ENCODE results near the gene RTL1.

Gene RTL1

DNA sequence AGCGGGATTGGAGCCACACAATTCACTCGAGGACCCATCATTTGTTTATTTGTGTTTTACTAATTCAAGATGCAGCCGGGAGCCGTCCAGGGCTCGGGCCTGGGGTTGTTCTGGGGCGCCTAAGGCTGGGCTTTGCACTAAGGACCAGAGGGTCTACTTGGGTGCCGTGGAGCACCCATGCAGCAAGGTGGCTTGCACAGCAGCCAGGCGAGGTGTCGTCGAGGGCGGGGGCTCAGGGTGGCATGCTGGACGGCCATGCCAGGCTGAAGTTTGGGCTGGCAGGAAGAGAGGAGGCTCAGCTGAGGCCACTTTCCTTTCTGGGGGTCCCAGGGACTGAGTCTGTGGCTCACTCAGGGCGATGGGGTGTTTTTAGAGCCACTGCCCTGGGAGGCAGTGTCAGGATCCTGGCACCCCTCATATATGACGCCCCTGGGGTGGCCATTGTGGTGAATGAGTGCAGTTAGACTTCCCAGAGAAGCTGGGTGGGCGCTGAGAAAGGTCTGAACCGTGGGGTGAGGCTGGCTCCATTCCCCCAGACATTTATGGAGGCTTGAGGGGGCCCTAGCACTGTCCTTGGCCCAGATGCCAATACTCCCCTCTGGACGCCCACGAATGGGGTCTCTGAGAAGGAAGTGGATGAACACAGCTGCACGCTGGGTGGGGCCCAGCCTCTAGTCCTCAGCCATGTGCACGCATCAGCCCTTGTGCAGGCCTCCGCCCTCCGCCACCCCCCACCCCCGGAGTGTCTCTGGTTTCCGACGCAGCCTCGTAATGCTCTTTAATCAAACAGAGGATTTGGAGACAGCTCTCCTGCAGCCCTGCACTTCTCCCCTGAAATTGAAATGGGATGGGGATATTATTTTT, 66.3 kb downstream of the RTL1 start:
- POLR2A ChIA-PET = interaction anchor here (0.6 kb wide), 1 partner anchor 972 kb away, joined by 3 read pairs; no protein-coding TSS in a partner anchor
- no peaks in the 10 kb centered on the region for H3K27me3 ChIP-seq (replicated peaks in 2 of 5; ENCODE audit: control insufficient read depth in 4 of 5, insufficient read depth in 5 of 5, low read length in 4 of 5)
- no peaks in the 10 kb centered on the region for H3K9me3 ChIP-seq (ENCODE audit: control extremely low read depth in 1 of 5, control insufficient read depth in 4 of 5, insufficient read depth in 2 of 5, low read depth in 1 of 5, low read length in 4 of 5)
- H3K4me1 ChIP-seq (ENCODE audit: control extremely low read depth in 1 of 4, control insufficient read depth in 4 of 4, insufficient read depth in 4 of 4, low read length in 3 of 4) = peaks cover 0 to 5% (median 0%) of the 10 kb centered on the region in 4 experiments
- CTCF ChIA-PET = interaction anchor here (0.7 kb wide), 1 partner anchor 34 kb away, joined by 3 read pairs; no protein-coding TSS in a partner anchor
- no peak overlapping the region for H3K4me3 ChIP-seq (ENCODE audit: control insufficient read depth in 1 of 7, extremely low read depth in 1 of 7, insufficient read depth in 4 of 7, low read depth in 2 of 7, low read length in 6 of 7)
- H3K27ac ChIP-seq (ENCODE audit: insufficient read depth in 1 of 2, low read depth in 1 of 2, low read length in 2 of 2, poor library complexity in 1 of 2, severe bottlenecking in 2 of 2) = no peak overlapping the region
- peaks cover 0 to 3% (median 0%) of the 10 kb centered on the region in 4 experiments for H3K36me3 ChIP-seq (ENCODE audit: control insufficient read depth in 4 of 4, insufficient read depth in 4 of 4, low read length in 3 of 4)
- DNase-seq = no peak
- 94% methylated on average over 22 of the region's 26 CpGs for WGBS (ENCODE audit: insufficient coverage)

DNA sequence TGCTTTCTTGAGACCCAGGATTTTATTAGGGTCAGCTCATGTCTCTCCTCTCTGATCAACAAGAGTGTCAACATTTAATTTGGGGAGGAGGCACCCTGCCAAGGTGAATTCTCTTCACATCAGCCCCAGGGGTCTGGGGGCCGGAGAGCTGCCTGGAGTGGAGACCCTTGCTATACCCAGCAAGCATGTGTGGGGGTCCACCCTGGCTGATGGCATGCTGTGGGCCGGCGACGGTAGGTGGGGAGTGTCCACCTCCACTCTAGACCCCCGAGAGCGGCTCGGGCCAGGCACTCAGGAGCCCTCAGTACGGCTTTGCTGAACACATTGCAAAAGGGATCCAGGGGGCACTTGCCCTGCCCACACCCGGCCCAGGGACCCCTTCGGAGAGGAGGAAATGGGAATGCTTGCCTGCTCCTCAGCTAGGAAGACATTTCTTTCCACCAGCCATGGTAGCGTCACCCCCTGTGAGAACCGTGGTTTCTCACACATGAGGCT, 67.2 kb downstream of the RTL1 start:
- Histone ChIP-seq H3K9me3 (ENCODE audit: control extremely low read depth in 1 of 5, control insufficient read depth in 4 of 5, insufficient read depth in 2 of 5, low read depth in 1 of 5, low read length in 4 of 5) (no peaks in the 10 kb centered on the region), H3K4me3 (ENCODE audit: control insufficient read depth in 1 of 7, extremely low read depth in 1 of 7, insufficient read depth in 4 of 7, low read depth in 2 of 7, low read length in 6 of 7) (no peak overlapping the region), H3K27me3 (replicated peaks in 2 of 5; ENCODE audit: control insufficient read depth in 4 of 5, insufficient read depth in 5 of 5, low read length in 4 of 5) (no peaks in the 10 kb centered on the region), H3K27ac (ENCODE audit: insufficient read depth in 1 of 2, low read depth in 1 of 2, low read length in 2 of 2, poor library complexity in 1 of 2, severe bottlenecking in 2 of 2) (no peak overlapping the region), H3K36me3 (ENCODE audit: control insufficient read depth in 4 of 4, insufficient read depth in 4 of 4, low read length in 3 of 4) (peaks cover 0 to 3% (median 0%) of the 10 kb centered on the region in 4 experiments), H3K4me1 (ENCODE audit: control extremely low read depth in 1 of 4, control insufficient read depth in 4 of 4, insufficient read depth in 4 of 4, low read length in 3 of 4) (no peaks in the 10 kb centered on the region)
- CTCF ChIA-PET = no interaction called here
- WGBS (ENCODE audit: insufficient coverage) = 93% methylated on average over 12 of the region's 12 CpGs
- POLR2A ChIA-PET = no interaction called here
- DNase-seq = no peak

DNA sequence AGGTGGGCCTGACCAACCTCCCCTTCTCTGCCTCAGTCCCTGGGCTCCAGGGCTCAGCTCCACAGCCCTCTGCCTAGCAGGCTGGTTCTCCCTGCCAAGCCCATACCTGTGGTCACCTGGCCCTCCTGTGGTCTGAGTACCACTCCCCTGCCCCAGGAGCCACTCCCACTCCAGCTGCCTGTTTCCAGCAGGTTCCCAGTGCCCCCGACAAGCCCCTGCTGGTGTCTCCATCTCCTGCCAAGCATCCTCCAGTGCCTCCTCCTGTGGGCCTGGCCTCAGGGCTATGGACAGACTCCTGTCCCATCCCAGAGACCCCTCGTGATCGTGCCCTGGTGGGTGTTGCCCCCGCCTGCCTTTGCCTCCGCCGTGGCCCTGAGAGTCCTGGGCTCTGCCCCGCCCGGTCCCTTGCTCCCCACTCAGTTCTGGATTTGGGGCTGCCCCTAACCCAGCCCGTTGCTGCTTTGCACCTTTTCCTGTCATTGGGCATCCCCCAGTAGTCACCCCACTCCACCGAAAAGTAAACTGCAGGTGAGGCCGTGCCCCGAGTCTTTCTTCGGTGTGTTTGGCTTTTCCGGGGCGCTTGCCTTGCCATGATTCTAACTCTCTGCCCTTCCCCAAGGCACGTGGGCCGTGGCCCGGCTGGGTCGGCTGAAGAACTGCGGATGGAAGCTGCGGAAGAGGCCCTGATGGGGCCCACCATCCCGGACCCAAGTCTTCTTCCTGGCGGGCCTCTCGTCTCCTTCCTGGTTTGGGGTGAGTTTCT, 67.8 kb downstream of the RTL1 start:
- no peak overlapping the region for H3K4me3 ChIP-seq (ENCODE audit: control insufficient read depth in 1 of 7, extremely low read depth in 1 of 7, insufficient read depth in 4 of 7, low read depth in 2 of 7, low read length in 6 of 7)
- H3K36me3 ChIP-seq (ENCODE audit: control insufficient read depth in 4 of 4, insufficient read depth in 4 of 4, low read length in 3 of 4) = peaks cover 0 to 3% (median 0%) of the 10 kb centered on the region in 4 experiments
- WGBS (ENCODE audit: insufficient coverage) = 92% methylated on average over 24 of the region's 24 CpGs
- no peak overlapping the region for H3K27ac ChIP-seq (ENCODE audit: insufficient read depth in 1 of 2, low read depth in 1 of 2, low read length in 2 of 2, poor library complexity in 1 of 2, severe bottlenecking in 2 of 2)
- no peaks in the 10 kb centered on the region for H3K9me3 ChIP-seq (ENCODE audit: control extremely low read depth in 1 of 5, control insufficient read depth in 4 of 5, insufficient read depth in 2 of 5, low read depth in 1 of 5, low read length in 4 of 5)
- no peaks in the 10 kb centered on the region for H3K4me1 ChIP-seq (ENCODE audit: control extremely low read depth in 1 of 4, control insufficient read depth in 4 of 4, insufficient read depth in 4 of 4, low read length in 3 of 4)
- H3K27me3 ChIP-seq (replicated peaks in 2 of 5; ENCODE audit: control insufficient read depth in 4 of 5, insufficient read depth in 5 of 5, low read length in 4 of 5) = no peaks in the 10 kb centered on the region
- no peak for DNase-seq
- ChIA-PET POLR2A (no interaction called here), CTCF (no interaction called here)

DNA sequence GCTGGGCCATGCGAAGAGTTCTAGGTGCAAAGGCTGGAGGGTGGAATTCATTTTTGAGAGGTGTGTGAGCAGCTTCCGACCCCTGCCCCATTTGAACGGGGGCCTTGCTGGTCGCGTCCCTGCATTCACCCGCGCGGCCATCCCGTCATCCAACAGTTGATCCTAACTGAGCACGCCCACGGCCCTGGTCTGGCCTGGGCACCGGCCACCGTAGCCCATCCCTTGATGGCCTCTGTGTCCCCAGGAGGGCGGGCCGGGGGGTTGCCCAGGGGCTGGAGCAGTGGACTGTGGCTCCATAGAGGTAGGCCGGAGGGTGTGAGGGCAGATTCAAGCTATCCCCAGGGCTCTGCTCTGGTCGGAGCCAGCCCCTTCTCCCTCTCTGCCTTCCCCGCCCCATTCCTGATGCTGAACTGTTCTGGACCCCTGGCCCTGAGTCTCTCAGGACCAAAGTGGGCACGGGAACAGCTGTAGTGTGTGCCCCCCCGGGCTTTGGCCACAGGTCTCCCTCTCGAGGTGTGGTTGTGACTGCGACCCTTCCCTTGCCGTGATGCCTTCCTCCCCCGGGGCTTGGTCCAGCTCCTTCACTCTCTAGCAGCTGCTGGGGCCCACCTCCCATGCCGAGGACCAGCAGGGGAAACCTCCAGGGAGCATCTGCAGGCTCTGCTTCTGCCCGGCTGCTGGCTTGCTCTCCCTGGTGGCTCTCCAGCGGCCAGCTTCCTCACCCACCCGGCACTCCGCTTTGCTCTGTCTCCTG, 68.6 kb downstream of the RTL1 start:
- peaks cover 0 to 3% (median 0%) of the 10 kb centered on the region in 4 experiments for H3K36me3 ChIP-seq (ENCODE audit: control insufficient read depth in 4 of 4, insufficient read depth in 4 of 4, low read length in 3 of 4)
- 86% methylated on average over 24 of the region's 29 CpGs for WGBS (ENCODE audit: insufficient coverage)
- DNase-seq = no peak
- no peaks in the 10 kb centered on the region for H3K27me3 ChIP-seq (replicated peaks in 2 of 5; ENCODE audit: control insufficient read depth in 4 of 5, insufficient read depth in 5 of 5, low read length in 4 of 5)
- H3K27ac ChIP-seq (ENCODE audit: insufficient read depth in 1 of 2, low read depth in 1 of 2, low read length in 2 of 2, poor library complexity in 1 of 2, severe bottlenecking in 2 of 2) = no peak overlapping the region
- H3K4me3 ChIP-seq (ENCODE audit: control insufficient read depth in 1 of 7, extremely low read depth in 1 of 7, insufficient read depth in 4 of 7, low read depth in 2 of 7, low read length in 6 of 7) = no peak overlapping the region
- POLR2A ChIA-PET = no interaction called here
- no peaks in the 10 kb centered on the region for H3K4me1 ChIP-seq (ENCODE audit: control extremely low read depth in 1 of 4, control insufficient read depth in 4 of 4, insufficient read depth in 4 of 4, low read length in 3 of 4)
- H3K9me3 ChIP-seq (ENCODE audit: control extremely low read depth in 1 of 5, control insufficient read depth in 4 of 5, insufficient read depth in 2 of 5, low read depth in 1 of 5, low read length in 4 of 5) = no peaks in the 10 kb centered on the region
- CTCF ChIA-PET = no interaction called here

DNA sequence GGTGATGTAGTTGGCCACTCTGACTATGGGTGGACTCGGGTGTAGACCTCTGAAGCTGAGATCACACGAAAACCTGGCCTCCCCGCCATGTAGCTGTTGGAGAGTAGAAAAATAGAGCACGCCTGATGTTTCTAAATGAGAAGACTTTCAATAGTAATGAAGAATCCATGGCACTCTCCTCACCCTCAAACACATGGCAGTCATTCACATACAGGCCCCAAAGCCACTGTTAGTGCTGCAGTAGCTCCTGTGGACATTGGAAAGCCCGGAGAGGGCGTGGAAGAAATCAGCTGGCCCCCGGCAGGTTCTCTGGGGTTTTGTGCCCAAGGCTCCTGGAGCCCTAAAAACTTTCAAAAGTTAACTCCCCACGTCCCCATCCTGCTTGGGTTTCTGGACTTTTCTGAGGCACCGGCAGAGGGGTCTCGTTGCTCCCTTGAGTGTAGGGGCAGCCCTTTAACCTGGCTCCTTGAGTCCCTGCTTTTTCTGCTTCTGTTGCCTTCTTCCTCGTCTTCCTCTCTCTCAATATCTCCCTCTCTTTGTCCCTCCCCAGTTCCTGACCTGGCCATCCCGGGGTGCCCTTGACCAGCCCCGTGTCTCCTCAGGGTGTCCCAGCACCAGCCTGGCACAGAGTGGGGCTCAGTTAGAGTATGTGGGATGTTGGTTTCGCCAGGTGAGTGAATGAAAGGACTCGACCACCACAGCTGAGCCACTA, 69.3 kb downstream of the RTL1 start:
- Histone ChIP-seq H3K4me1 (ENCODE audit: control extremely low read depth in 1 of 4, control insufficient read depth in 4 of 4, insufficient read depth in 4 of 4, low read length in 3 of 4) (no peaks in the 10 kb centered on the region), H3K27ac (ENCODE audit: insufficient read depth in 1 of 2, low read depth in 1 of 2, low read length in 2 of 2, poor library complexity in 1 of 2, severe bottlenecking in 2 of 2) (no peak overlapping the region), H3K9me3 (ENCODE audit: control extremely low read depth in 1 of 5, control insufficient read depth in 4 of 5, insufficient read depth in 2 of 5, low read depth in 1 of 5, low read length in 4 of 5) (no peaks in the 10 kb centered on the region), H3K27me3 (replicated peaks in 2 of 5; ENCODE audit: control insufficient read depth in 4 of 5, insufficient read depth in 5 of 5, low read length in 4 of 5) (no peaks in the 10 kb centered on the region), H3K4me3 (ENCODE audit: control insufficient read depth in 1 of 7, extremely low read depth in 1 of 7, insufficient read depth in 4 of 7, low read depth in 2 of 7, low read length in 6 of 7) (no peak overlapping the region), H3K36me3 (ENCODE audit: control insufficient read depth in 4 of 4, insufficient read depth in 4 of 4, low read length in 3 of 4) (peaks cover 0 to 3% (median 0%) of the 10 kb centered on the region in 4 experiments)
- ChIA-PET POLR2A (no interaction called here), CTCF (no interaction called here)
- DNase-seq = no peak
- WGBS (ENCODE audit: insufficient coverage) = 94% methylated on average over 8 of the region's 15 CpGs

DNA sequence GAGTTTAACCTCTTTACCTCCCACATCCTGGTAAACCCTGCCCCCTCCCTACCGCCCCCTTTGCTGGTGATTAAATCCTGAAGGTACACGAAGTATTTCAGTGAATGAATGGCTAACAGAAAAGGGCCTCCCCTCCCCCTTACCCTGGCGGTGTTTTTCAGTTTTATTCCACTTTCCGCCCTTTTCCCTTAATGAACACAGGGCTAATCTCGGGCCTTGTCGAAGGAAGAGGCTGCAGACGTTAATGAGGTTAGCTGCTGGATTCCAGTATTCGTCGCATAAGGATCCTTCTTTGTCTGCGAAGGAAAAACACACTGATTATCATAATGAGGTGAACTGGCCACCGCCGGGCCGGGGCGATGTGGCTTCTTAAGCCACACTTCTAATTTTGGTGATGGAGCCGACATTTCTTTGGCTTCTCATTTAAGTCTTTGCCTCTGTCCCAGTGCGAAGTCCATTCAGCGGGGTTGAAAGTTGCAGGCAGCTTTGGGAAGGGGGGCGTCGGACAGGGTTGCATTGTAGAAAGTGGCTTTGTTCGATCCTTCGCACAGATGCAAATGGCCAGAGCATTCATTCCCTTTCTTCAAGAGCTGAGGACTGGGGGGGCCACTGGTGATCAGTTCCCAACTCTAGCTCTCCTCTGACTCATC, 71.1 kb downstream of the RTL1 start:
- Histone ChIP-seq H3K36me3 (ENCODE audit: control insufficient read depth in 4 of 4, insufficient read depth in 4 of 4, low read length in 3 of 4) (peaks cover 0 to 3% (median 0%) of the 10 kb centered on the region in 4 experiments), H3K4me3 (ENCODE audit: control insufficient read depth in 1 of 7, extremely low read depth in 1 of 7, insufficient read depth in 4 of 7, low read depth in 2 of 7, low read length in 6 of 7) (no peak overlapping the region), H3K27ac (ENCODE audit: insufficient read depth in 1 of 2, low read depth in 1 of 2, low read length in 2 of 2, poor library complexity in 1 of 2, severe bottlenecking in 2 of 2) (no peak overlapping the region), H3K4me1 (ENCODE audit: control extremely low read depth in 1 of 4, control insufficient read depth in 4 of 4, insufficient read depth in 4 of 4, low read length in 3 of 4) (no peaks in the 10 kb centered on the region), H3K9me3 (ENCODE audit: control extremely low read depth in 1 of 5, control insufficient read depth in 4 of 5, insufficient read depth in 2 of 5, low read depth in 1 of 5, low read length in 4 of 5) (peaks cover 0 to 6% (median 0%) of the 10 kb centered on the region in 5 experiments), H3K27me3 (replicated peaks in 2 of 5; ENCODE audit: control insufficient read depth in 4 of 5, insufficient read depth in 5 of 5, low read length in 4 of 5) (peaks cover 0 to 8% (median 0%) of the 10 kb centered on the region in 5 experiments)
- 99% methylated on average over 20 of the region's 21 CpGs for WGBS (ENCODE audit: insufficient coverage)
- DNase-seq = no peak
- POLR2A ChIA-PET = no interaction called here
- CTCF ChIA-PET = no interaction called here

Data from common myeloid progenitor, CD34-positive (primary cell).